A673 (cell line): ENCODE results near the gene CCER1. TPM values are rescaled to one million over a fixed set of nuclear protein-coding genes. Genes with fewer than 3 reads are reported as not detected.

Source experiments
- BruUV-seq: library from RNA; stranded (reverse); fragments of 400-500 nt; replicated peaks from 2 replicates; lab custom pipeline; 2021; lab: Mats Ljungman, UMichigan
- CTCF ChIA-PET: fragments of 300-600 bp; sonication (Branson Sonifier 250); formaldehyde crosslinking; loops from one replicate; lab custom pipeline; 2022; ENCODE audit warnings: antibody characterized with exemption; lab: Charles Lee
- POLR2A ChIA-PET: fragments of 300-600 bp; sonication (Branson Sonifier 250); formaldehyde crosslinking; loops from one replicate; lab custom pipeline; 2022; ENCODE audit warnings: antibody characterized with exemption; ENCODE audit not compliant: low non-redundant PET; lab: Charles Lee
- DNase-seq: peaks from one replicate; pipeline ENCODE4 v3.0.0-alpha.2; 2015; ENCODE audit warnings: low spot score
- H3K27ac ChIP-seq: fragments of 200-600 bp; sonication (generic); 2 replicates; pipeline ENCODE4 v1.5.1; 2016; ENCODE audit warnings: mixed run types, low read depth, mild to moderate bottlenecking, mixed read lengths, antibody characterized with exemption, low read length; ENCODE audit not compliant: poor library complexity, severe bottlenecking
- H3K27me3 ChIP-seq: fragments of 200-600 bp; sonication (generic); replicated peaks from 2 replicates; pipeline ENCODE4 v1.6.1; 2017; ENCODE audit warnings: mixed run types, low read depth, mild to moderate bottlenecking, mixed read lengths, antibody characterized with exemption, low read length; ENCODE audit not compliant: insufficient read depth, poor library complexity
- H3K36me3 ChIP-seq: fragments of 200-600 bp; sonication (generic); 2 replicates; pipeline ENCODE4 v1.6.1; 2016; ENCODE audit warnings: mixed run types, mild to moderate bottlenecking, mixed read lengths, antibody characterized with exemption, low read length; ENCODE audit not compliant: insufficient read depth, poor library complexity, severe bottlenecking
- H3K4me1 ChIP-seq: fragments of 200-600 bp; sonication (generic); 2 replicates; pipeline ENCODE4 v1.6.1; 2017; ENCODE audit warnings: mixed run types, mild to moderate bottlenecking, mixed read lengths, antibody characterized with exemption, low read length; ENCODE audit not compliant: insufficient read depth, poor library complexity, severe bottlenecking
- H3K4me3 ChIP-seq: fragments of 200-600 bp; sonication (generic); 2 replicates; pipeline ENCODE4 v1.5.1; 2016; ENCODE audit warnings: low read depth, mixed run types, mild to moderate bottlenecking, mixed read lengths, low read length; ENCODE audit not compliant: poor library complexity, severe bottlenecking
- H3K9me3 ChIP-seq: fragments of 200-600 bp; sonication (generic); 2 replicates; pipeline ENCODE4 v1.6.1; 2016; ENCODE audit warnings: mixed run types, low read depth, mild to moderate bottlenecking, mixed read lengths, antibody characterized with exemption, low read length; ENCODE audit not compliant: poor library complexity, severe bottlenecking
- CTCF ChIP-seq: fragments of 300-800, 200-600 bp; sonication (generic); conservative IDR thresholded peaks from 2 replicates; pipeline ENCODE4 v1.5.1; 2017; ENCODE audit warnings: low read depth, mild to moderate bottlenecking, antibody characterized with exemption, low read length, moderate library complexity, mixed read lengths
- EZH2 ChIP-seq: fragments of 200-600 bp; sonication (generic); IDR thresholded peaks from 2 replicates; pipeline ENCODE4 v1.6.1; 2017; ENCODE audit warnings: borderline replicate concordance, low read depth, mild to moderate bottlenecking, mixed read lengths, antibody characterized with exemption, low read length; ENCODE audit not compliant: poor library complexity, severe bottlenecking
- intact Hi-C: fragments of 100-400 bp; cut with micrococcal nuclease; formaldehyde crosslinking; loops from one replicate; pipeline ENCODE4 v1.10.0; 2022; ENCODE audit not compliant: unreplicated experiment
- total RNA-seq: library from RNA; stranded (reverse); gene quantifications from 2 replicates; pipeline ENCODE4 v1.2.3, GENCODE V29; 2021

The CCER1 gene
- total RNA-seq, 1 experiment from 2014 or later = not detected

- intact Hi-C loops = no loop called here
- H3K4me3 ChIP-seq = no peak overlapping the region
- TF ChIP-seq CTCF (no peak), EZH2 (no peak)
- POLR2A ChIA-PET = no interaction called here
- DNase-seq = no peak
- BruUV-seq = no TSS peak
- H3K9me3 ChIP-seq = no peaks in the 10 kb centered on the region
- H3K36me3 ChIP-seq = no peaks in the 10 kb centered on the region
- peaks cover 1% of the 10 kb centered on the region for H3K4me1 ChIP-seq
- CTCF ChIA-PET = no interaction called here
- H3K27me3 ChIP-seq = no peaks in the 10 kb centered on the region
- no peak overlapping the region for H3K27ac ChIP-seq
Observed at GRCh38 chr12:90910958-90911357, 44.0 kb downstream of the CCER1 start.

GRCh38 chr12:90909069-90909770, 45.8 kb downstream of the CCER1 start:
- H3K27ac ChIP-seq = no peak overlapping the region
- POLR2A ChIA-PET = no interaction called here
- CTCF ChIA-PET = interaction anchor here (1.3 kb wide), 1 partner anchor 9 kb away, joined by 3 read pairs; no protein-coding TSS in a partner anchor
- no peaks in the 10 kb centered on the region for H3K9me3 ChIP-seq
- H3K4me1 ChIP-seq = peaks cover 5% of the 10 kb centered on the region
- peak; percentile 72 for DNase-seq
- no peaks in the 10 kb centered on the region for H3K36me3 ChIP-seq
- no peaks in the 10 kb centered on the region for H3K27me3 ChIP-seq
- no peak for TF ChIP-seq EZH2
- TF ChIP-seq CTCF = peak; percentile 90
- BruUV-seq = no TSS peak
- intact Hi-C loops = no loop called here
- no peak overlapping the region for H3K4me3 ChIP-seq

- Histone ChIP-seq H3K27ac (no peak overlapping the region), H3K36me3 (no peaks in the 10 kb centered on the region), H3K9me3 (no peaks in the 10 kb centered on the region), H3K27me3 (no peaks in the 10 kb centered on the region), H3K4me1 (peaks cover 5% of the 10 kb centered on the region), H3K4me3 (no peak overlapping the region)
- no TSS peak for BruUV-seq
- intact Hi-C loops = no loop called here
- CTCF ChIA-PET = no interaction called here
- no peak for DNase-seq
- POLR2A ChIA-PET = no interaction called here
- TF ChIP-seq CTCF (no peak), EZH2 (no peak)
Observed at GRCh38 chr12:90908465-90908864, 46.5 kb downstream of the CCER1 start.
